ENCODE results near the gene CACNA1C. TPM values are rescaled to one million over a fixed set of nuclear protein-coding genes. Genes with fewer than 3 reads are reported as not detected.

CACNA1C gene
- polyA plus RNA-seq, 1 of the 3 experiments (the other 2 are of a cell fraction): 1.5 TPM

- peak overlapping the region; percentile 64 for H3K4me2 ChIP-seq
- TF ChIP-seq USF1 (IDR thresholded peaks at IDR 0.05; ENCODE audit: borderline replicate concordance, low read depth) (0 out of 2 replicates have a peak, but pooled peaks have one; percentile 10), YY1 (IDR thresholded peaks at IDR 0.05; ENCODE audit: low read depth) (0 out of 2 replicates have a peak, but pooled peaks have one; percentile 23), FOSL2 (IDR thresholded peaks at IDR 0.05; ENCODE audit: borderline replicate concordance, low read depth) (peak; percentile 89), TEAD4 (IDR thresholded peaks at IDR 0.05; ENCODE audit: borderline replicate concordance, insufficient read depth) (peak; percentile 48; the same call in 1 of the 2 replicates), JUND (IDR thresholded peaks at IDR 0.05) (no peak; the same call in 1 of the 2 replicates), MEF2A (IDR thresholded peaks at IDR 0.05; ENCODE audit: borderline replicate concordance, low read depth) (no peak), EZH2phosphoT487 (IDR thresholded peaks at IDR 0.05; ENCODE audit: borderline replicate concordance, low read depth) (no peak), SIN3A (IDR thresholded peaks at IDR 0.05; ENCODE audit: borderline replicate concordance, low read depth, low read length) (peak; percentile 52; the same call in 1 of the 2 replicates), EP300 (IDR thresholded peaks at IDR 0.05; ENCODE audit: borderline replicate concordance in 1 of 2, low read depth in 1 of 2, low read length in 1 of 2) (peak in 1 of 2 experiments; percentile 66; a peak in 1 of 4 replicates), TCF12 (IDR thresholded peaks at IDR 0.05) (peak; percentile 68; the same call in 1 of the 2 replicates), NRF1 (IDR thresholded peaks at IDR 0.05; ENCODE audit: low read depth, low read length) (no peak), PBX3 (IDR thresholded peaks at IDR 0.05) (peak; percentile 68), MAX (IDR thresholded peaks at IDR 0.05; ENCODE audit: low read depth) (peak; percentile 90), POLR2AphosphoS5 (IDR thresholded peaks at IDR 0.05; ENCODE audit: low read depth, low read length) (peak; percentile 14; the same call in 1 of the 2 replicates), ELF1 (IDR thresholded peaks at IDR 0.05) (no peak), NFIC (IDR thresholded peaks at IDR 0.05; ENCODE audit: borderline replicate concordance) (peak; percentile 49)
- no peaks in the 10 kb centered on the region for H3K36me3 ChIP-seq (replicated peaks in 1 of 2; ENCODE audit: control insufficient read depth in 1 of 2, insufficient read depth in 2 of 2, low read length in 1 of 2)
- no peaks in the 10 kb centered on the region for H3K9me3 ChIP-seq
- POLR2A ChIA-PET: interaction anchor here (0.5 kb wide), 1 partner anchor 40 kb away, joined by 5 read pairs; no protein-coding TSS in a partner anchor
- no peak for DNase-seq
- peaks cover 30 to 37% of the 10 kb centered on the region in 2 experiments for H3K4me1 ChIP-seq (ENCODE audit: control insufficient read depth in 1 of 2, insufficient read depth in 2 of 2, low read depth in 1 of 2, low read length in 1 of 2)
- no peaks in the 10 kb centered on the region for H3K27me3 ChIP-seq (ENCODE audit: insufficient read depth)
- no peaks in the 10 kb centered on the region for H3K79me2 ChIP-seq (ENCODE audit: insufficient read depth)
- no peaks in the 10 kb centered on the region for H3K9me2 ChIP-seq
- 43% methylated on average over 5 of the region's 8 CpGs for WGBS (ENCODE audit: low lambda C conversion rate)
- H3K9ac ChIP-seq: peak overlapping the region; percentile 36; the same call in 1 of the 2 replicates
- H3K4me3 ChIP-seq (ENCODE audit: low read depth in 2 of 2, low read length in 1 of 2): no peak overlapping the region
- CTCF ChIA-PET: interaction anchor here (1.2 kb wide), 1 partner anchor 10 kb away, joined by 3 read pairs; no protein-coding TSS in a partner anchor
- H3K27ac ChIP-seq (ENCODE audit: low read depth in 2 of 2, low read length in 1 of 2): peak overlapping the region; percentile 67 to 82
- no peaks in the 10 kb centered on the region for H4K20me1 ChIP-seq (ENCODE audit: insufficient read depth)
- H3F3A ChIP-seq (replicated peaks; ENCODE audit: insufficient read depth): peaks cover 17% of the 10 kb centered on the region
- peak overlapping the region; percentile 37; the same call in 1 of the 2 replicates for H2AFZ ChIP-seq (ENCODE audit: low read depth)
Measured at GRCh38 chr12:2244013-2244861, 191.4 kb downstream of the CACNA1C start.
